HG02798 (cell line): ENCODE measurements around the gene IL10RA.

Experiments used
- ATAC-seq: cut with Tn5 transposase; IDR thresholded peaks from one replicate; pipeline ENCODE4 v1.9.1; 2021; ENCODE audit warnings: mild to moderate bottlenecking; ENCODE audit not compliant: unreplicated experiment, poor library complexity

Gene IL10RA

DNA sequence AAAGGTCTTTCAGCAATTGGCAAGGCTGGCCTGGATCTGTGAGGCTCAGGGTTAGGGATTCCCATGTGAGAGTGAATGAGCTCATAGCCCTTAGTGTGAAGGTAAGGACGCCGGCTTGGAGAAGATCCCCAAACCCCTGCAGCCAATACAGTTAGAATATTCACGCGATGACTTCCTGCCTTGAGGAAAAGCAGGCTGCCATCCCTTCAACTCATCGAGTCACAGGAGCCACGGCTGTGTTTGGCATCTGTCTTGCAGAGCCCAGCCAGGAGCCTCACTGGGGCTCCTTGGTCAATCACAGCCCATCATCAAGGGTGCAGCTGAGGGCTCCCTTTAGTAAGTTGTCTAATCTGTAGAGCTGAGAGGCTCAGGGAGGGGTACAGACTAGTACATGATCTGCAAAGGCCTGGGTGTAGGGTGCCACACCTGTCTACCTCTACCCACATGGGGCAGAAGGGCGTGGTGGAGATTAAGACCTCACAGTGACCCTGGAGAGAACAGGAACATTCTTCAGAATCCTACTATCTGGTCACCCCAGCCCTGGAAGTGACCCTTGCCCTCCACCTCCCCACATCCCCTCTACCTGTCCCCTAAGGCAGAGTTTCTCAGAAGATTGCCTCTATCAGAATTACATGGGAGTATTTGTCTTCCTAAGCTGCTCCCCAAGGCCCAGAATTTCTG, 18.5 kb downstream of the IL10RA start:
- no peak for ATAC-seq

DNA sequence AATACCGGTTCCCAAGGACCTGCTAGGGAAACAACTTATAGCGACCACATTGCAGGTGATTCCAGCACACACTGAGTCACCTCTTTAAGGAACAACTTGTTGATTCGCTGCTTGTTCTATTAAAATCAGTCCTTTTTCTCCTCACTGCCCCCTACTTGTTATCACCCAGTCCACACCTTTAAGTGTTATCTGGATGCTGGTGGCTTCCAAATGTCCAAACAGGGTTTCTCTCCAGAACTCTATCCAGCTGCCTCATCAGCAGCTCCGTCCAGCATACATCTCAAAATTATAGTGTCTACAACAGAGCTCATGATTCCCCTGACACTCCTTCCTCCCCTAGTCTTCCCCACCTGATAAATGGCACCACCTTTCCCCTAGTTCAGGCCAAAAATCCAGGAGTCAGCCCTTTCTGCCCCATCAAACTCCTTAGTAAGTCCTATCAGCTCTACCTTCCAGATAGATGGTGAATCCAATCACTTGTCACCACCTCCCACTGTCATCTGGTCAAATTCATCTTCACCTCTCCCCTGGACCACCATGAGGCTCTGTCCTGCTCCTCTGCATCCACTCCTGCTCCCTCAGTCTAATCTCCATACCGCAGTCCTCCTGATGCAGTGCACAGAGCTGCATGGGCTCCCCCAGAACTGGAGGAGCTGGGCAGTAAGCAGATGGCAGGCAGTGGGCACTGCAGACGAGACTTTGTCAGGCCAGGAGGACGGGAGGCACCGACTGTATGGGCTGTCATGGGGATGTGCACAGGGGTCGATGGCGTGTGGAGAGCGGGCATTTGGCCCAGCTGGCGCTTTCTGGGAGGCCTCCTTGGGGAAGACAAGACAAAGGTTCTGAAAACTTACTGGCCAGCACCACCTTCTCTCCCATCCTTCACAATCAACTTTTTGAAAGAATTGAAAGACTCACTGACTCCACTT, 19.3 kb downstream of the IL10RA start:
- no peak for ATAC-seq

DNA sequence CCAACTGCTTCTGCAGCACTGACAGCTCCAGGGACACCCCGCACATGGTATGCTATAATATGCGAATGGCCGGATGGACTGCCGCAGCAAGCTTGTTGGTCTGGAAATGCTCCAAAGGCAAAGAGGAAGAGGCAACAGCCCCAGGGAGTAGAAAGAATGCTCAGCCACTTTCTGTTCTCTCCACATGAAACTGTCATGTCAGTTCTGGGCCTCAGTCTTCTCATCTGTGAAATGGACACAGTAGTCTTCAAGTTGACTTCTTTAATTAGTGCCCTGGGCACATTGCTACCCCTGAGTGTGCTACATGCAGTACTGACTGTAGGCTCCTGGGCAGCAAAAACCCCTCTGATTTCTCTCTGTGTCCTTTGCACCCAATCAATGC, 19.9 kb downstream of the IL10RA start:
- ATAC-seq: no peak

DNA sequence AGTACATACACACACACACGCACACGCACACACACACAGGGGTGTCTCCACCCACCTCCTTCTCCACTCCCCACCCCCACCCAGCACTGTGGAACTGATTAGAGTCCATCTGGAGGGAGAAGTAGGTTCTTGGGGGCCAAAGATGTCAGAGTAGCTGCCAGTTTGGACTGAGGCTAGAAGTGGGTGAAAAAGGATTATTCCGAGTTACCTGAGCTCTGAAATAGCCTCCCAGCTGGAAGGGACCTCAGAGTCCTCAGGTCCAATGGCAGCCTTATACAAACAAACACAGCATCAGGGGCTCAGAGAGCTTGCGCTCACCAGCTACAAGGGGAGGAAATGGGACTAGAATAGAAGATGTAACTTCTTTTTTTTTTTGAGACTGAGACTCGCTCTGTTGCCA, 20.8 kb downstream of the IL10RA start:
- ATAC-seq: no peak

DNA sequence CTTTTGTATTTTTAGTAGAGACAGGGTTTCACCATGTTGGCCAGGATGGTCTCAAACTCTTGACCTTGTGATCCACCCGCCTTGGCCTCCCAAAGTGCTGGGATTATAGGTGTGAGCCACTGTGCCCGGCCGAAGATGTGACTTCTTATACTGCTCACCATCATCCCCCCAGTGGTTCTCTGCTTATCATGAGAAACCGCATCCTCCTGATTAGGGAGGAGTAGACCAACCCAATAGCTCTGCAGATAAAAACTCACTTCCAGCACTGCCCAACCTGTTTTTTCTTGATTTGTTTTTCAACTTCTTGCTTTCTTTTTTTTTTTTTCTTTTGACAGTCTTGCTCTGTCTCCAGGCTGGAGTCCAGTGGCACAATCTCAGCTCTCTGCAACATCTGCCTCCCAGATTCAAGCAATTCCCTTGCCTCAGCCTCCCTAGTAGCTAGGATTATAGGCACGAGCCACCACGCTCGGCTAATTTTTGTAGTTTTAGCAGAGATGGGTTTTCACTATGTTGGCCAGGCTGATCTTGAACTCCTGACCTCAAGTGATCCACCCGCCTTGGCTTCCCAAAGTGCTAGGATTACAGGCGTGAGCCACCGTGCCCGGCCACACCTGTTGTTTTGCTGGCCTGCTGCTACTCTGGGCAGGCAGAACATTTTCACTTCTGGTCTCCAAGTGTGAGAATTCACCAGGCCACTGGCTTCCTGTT, 21.5 kb downstream of the IL10RA start:
- peak; percentile 48 for ATAC-seq

DNA sequence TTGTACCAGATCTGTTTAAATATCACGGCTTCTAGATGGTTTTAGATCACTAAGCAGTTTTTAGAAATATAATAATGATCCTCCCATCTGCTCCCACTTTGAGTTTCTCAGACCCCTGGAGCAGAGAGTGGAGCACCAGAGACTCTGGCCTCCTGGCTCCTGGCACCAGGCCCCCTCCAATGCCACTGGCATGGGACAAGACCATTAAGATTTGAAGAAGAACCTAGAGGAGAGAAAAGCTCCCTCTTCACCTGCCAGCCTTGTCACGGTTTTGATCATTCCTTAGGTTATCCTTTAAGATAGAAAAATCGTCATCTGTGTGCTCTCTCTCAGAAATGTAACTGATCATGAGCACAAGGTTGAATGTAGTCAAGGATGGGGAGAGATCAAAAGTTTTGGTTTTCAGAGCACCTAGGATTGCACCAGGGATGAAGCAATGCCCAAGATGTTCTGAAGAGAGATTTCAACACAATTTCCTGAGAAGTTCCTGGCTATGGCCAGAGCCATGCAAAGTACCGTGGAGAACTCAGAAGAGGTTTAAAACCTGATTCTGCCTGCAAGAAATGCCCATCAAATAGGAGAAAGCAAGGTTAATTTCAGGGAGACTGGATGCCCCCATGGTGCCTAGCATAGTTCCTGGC, 22.2 kb downstream of the IL10RA start:
- no peak for ATAC-seq

DNA sequence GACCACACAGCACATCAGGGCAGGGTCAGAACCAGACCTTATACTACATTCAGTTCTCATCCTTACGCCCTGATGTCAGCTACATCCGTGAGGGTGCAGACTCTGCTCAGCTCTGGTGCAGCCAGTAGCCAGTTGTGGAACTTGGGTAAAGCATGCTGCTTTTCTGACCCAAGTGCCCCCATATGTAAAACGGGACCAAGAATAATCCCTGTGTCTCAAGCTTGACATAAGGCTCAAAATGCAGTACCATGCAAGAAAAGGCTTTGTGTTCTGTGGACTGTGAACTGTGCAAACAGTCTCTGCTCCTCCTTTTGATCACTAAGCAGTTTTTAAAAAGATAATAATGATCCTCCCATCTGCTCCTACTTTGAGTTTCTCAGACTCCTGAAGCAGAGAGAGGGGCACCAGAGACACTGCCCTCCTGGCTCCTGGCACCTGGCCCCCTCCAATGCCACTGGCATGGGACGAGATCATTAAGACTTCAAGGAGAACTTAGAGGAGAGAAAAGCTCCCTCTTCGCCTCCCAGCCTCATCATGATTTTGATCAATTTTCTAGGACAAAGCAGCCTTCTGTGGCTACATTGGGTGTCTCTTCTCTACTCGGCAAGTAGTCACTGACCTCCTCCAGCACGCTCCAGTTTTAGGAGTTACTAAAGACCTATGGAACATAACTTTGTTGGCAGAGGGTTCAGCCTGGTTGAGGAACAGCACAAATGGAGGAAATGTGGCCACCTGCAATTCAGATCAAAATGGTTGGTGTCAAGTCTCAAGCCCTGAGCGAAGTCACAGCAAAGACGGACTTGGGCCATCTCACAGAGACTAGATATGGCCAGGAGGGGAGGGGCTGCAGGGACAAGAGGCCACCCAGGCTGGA, 23.9 kb downstream of the IL10RA start:
- ATAC-seq: no peak

DNA sequence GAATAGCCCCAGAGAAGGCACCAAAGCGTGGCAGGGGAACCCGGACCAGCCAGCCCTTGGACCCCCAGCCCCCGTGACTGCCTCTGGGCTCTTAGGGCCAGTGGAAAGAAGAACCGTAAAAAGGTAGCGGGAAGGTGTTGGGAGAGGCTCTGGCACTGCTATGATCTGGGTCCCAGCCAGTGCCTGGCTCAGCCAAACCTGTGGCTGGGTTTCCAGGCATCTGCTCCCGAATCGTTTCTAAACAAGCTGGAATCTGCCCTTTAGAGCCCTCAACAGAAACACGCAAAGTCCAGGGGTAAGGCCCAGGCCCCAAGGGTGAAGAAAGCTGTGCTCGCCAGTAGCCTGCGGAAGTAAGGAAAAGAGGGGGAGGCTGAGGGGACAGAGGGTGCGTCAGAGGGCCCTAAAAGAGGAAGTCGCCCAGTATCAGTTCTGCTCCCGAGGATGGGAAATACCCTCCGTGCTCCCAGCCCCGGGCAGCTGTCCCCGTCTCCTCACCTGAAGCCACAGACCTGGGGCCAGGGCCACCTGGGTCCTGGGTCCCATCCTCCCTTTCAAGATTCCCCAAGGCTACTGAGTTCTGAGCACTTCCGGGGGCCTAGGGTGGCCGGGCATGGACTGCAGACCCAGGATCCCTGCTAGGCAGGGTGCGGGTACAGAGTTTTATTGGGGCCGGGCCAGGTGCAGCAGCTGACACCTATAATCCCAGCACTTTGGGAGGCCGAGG, 24.7 kb downstream of the IL10RA start:
- ATAC-seq: peak; percentile 82

DNA sequence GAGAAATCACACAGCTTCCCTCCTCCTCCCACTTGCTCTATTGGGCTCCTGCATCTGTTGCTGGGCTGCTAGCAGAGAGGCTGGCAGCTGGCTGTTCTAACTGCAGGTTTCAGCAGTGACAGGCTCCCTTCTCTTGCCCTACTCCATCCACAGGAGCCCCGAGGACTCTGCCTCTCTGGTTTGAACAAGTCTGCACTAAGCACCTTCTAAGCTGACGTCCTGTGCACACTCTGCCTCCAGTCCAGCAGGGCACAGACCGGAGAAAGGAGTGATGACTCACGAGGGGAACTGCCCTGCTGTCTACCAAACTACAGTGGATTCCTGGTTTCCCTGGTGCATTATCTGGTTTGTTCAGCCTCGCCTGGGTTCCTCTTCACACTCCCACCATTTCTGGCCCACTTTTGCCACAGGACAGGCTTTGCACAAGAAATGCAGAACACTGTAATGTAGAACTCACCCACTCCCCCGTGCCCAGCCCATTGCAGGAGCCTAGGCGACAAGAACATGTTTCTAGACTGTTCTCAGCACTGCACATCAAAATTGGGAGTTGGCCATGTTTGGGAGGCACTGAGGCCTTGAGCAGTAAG, 26.0 kb downstream of the IL10RA start:
- ATAC-seq: peak; percentile 21

DNA sequence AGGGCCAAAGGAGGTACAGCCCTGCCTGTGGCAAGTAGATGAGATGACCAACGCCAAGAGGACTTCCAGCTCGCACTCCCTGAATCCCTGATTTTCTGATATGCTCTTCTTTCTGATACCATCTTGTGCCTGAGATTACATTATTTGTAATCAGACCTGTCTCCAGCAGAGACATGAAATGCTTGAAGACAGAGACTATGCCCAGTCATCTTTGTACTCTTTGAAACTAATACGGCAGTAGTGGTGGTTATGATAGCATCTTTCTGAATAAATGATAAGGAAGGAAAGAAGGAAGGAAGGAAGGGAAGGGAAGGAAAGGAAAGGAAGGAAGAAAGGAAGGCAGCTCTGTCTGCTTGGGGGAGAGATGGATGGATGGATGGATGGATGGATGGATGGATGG, 27.8 kb downstream of the IL10RA start:
- ATAC-seq: no peak

DNA sequence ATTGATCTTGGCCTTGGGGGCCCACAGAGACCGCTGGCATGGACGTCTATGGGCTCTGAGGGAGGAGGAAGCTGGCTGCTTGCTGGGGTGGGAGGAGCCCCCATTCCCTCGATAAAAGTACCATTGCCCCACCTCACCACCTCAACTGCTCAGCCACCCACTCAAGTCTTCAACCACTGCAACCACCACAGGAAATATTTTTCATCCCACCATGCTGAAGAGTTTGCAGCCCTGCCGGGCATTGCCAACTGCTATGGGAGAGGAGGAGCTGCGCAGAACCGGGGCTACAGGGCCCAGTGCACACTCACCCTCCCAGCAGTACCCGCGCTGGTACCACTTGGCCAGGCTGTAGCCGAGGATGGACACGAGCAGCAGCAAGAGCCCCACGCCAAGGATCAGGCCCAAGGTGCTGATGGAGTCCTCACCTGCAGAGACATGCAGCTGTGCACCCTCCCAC, 29.2 kb downstream of the IL10RA start:
- ATAC-seq: no peak

DNA sequence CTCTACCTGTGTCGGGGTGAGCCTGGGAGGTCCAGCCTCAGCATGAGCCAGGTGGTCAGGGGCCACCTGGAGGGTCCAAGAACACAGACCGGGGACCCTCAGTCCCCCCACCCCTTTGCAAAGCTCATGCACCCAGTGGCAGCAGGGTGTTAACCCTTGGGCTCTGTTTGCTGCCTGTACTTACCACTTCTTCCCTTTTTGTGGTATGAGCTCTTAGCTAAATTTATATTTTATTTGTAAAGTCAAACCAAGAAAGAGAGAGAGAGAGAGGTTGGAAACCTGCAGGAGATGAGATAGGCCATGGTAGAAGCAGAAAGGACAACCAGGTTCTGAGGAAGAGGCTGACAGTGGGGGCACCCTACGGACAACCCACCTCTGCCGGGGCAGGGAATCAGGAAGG, 29.9 kb downstream of the IL10RA start:
- ATAC-seq: no peak

DNA sequence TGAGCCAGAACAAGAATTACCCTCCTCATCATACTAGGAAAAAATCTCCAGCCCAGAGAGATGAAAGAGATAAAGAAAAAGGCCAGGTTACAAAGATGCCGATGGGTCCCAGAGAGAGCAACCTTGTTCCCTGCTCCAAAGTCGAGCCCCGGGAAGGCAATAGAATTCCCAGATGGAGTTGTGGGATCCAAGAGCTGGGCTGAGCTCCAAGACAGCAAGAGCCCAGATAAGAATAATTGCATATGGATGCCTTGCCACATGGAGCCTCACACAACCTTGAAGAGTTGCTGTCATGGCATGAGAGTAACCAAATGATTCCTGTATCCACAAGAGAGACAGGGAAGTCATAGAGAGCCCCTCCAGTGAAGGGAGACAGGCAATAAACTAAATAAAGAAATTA, 30.9 kb downstream of the IL10RA start:
- no peak for ATAC-seq

DNA sequence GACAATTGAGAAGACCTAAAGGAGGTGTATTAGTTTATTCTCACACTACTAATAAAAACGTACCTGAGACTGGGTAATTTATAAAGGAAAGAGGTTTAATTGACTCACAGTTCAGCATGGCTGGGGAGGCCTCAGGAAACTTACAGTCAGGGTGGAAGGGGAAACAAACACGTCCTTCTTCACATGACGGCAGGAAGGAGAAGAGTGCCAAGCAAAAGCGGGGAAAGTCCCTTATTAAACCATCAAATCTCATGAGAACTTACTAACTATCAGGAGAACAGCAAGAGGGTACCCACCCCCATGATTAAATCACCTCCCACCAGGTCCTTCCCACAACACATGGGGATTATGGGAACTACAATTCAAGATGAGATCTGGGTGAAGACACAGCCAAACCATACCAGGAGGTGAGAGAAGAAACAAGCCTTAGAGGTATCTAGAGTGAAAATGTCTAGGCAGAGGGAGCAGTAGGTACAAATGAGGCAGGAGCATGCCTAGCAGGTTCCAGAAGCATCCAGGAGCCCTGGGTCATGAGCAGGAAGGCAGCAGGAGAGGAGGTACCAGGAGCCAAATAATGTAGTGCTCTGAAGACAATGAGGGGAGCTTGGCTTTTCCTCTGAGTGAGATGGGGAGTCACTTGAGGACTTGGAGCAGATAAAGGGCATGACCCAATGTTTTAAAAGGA, 31.6 kb downstream of the IL10RA start:
- no peak for ATAC-seq

DNA sequence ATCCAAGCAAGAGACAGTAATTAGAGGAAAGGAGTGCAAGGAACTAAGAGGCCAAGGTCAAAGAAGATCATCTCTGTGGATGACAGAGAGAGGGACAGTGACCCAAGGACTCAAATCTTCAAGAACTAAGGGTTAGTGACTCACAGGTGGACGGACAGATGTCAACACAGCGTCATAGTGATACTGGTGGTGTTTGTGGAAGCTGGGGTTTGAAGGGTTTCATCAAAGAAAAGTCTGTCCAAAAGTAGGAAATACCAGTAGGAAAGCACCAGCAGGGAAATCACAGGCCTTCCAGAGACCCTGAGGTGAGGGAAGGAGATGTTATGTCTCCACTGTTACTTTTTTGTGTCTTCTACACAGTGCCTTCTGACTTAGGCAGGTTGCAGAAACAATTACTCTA, 32.2 kb downstream of the IL10RA start:
- no peak for ATAC-seq

DNA sequence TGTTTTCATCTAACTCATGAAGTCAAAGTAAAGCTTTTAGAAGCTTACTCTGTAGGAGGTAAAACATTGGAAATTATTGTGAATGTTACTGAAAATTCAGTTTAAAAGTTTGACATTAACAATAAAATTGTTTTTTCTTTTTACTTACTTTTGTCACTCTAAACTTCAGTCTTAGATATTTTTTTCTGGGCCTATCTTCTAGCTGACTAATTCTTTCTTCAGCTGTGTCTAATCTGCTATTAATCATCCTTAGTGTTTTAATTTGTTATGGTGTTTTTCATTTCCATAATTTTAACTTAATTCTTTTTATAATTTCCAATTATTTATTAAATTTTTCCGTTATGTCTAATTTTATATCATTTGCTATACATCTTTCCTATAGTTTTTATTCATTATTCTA, 35.0 kb downstream of the IL10RA start:
- no peak for ATAC-seq

DNA sequence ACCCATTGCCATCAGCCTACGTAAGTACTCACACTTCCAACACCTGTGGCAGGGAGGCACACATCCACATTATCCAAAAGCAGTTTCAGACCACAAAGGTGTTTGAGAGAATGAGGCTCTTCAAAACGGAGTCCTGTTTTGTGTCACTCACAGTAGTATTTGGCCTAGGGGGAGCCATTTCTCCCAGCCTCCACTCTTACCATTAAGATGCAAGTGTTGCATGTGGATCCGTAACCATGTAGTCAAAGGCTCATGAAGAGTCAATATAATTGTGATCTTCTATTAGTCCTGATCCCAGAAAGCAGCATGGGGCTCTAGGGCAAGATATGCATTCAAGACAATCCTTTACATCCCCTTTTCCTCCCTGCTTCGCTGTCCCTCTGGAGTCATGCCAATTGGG, 41.5 kb downstream of the IL10RA start:
- no peak for ATAC-seq

DNA sequence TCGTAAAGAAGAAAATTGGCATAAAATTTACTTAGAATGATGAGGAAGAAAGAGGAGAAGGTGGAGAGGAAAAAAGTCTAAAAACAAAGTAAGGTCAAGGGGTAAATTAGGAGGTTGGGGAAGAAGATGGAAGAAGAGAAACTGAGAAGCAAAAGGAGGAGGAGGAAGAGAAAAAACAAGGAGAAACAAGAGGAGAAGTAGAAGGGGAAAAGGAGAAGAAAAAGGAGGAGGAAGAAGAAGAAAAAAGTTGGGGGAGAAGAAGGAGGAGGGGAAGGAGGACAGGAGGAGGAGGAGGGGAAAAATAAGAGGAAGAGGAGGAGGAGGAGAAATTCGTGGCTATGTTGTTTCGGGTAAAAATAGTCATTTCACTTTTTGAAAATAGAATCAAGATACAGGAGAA, 42.4 kb downstream of the IL10RA start:
- ATAC-seq: no peak
